ENCODE results near the gene IL27RA.

- TF ChIP-seq ZNF274 (IDR thresholded peaks at IDR 0.05; ENCODE audit: low read depth, low read length) = no peak
- no peak for TF ChIP-seq SUZ12 (IDR thresholded peaks at IDR 0.05; ENCODE audit: extremely low read depth, insufficient read depth, insufficient read length)
Measured at GRCh38 chr19:13995878-13996765, 35.4 kb upstream of the IL27RA start.

All from NT2/D1 (cell line).